GM19193 (cell line): ENCODE results near the gene MTLN.

Experiments used
- POLR2A ChIP-seq: IDR thresholded peaks from 4 replicates; pipeline ENCODE4 v1.6.1; 2011; ENCODE audit not compliant: insufficient read depth, insufficient read length; ENCODE audit errors: extremely low read depth

The MTLN gene, protein sequence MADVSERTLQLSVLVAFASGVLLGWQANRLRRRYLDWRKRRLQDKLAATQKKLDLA

DNA sequence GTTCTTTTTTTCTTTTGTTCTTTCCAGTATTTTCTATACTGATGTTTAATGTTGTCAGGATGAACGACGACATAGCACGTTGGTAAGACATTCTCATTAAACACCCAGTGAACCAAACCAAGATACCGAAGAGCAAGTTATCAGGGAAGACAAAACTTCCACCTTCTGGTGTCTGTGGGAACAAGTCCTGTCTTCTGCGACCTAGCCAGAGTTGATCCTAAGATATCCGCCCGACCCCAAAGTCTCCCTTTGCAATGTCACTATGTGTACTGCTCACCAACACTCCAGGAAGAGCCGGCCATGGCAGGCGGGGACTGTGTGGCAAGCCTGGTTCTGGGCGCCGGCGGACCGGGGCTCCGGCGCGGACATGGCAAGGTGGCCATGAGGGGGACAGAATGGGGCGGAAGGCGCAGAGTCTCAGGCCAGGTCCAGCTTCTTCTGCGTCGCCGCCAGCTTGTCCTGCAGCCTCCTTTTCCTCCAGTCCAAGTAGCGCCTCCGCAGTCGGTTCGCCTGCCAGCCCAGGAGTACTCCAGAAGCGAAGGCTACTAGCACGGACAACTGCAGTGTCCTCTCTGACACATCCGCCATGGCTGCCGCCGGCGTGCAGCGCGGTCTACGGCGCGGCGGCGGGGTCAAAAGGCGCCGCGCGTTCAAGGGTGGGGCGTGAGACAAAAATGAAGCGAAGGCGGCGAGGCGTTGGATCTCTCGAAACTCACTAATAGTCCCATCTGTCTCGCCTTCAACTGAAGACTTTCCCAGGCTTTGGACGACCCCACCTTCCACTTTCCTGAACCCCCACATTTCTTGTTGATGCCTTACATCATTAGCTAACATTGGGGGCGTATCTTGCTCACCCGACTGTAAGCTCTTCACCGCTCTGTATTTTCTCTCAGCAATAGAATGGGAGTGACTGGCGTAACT lies at the start of gene MTLN:
Gene MTLN (minus strand): TSS at position 610 of the 921 bp plus-strand sequence. CDS start 22 bp downstream, at position 588.
- peak; percentile 90 for TF ChIP-seq POLR2A

DNA sequence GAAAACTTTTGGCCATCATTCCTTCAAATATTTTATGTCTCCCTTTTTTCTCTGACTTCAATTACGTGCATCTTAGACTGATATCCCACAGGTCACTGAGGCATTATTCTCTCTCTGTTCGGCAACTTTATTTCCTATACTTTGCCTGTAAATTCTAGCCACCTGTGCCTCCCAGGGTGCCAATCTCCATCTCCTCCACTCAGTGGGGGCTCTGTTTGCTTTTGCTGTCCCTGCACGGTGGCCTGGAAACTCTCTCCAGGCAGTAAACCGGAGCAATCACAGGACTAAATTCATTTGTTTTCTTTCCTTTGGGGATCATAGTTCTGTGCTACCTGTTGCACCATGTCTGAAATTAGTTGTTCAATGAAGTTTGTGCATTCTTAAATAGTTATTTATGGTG lies 9.6 kb upstream of the MTLN start:
- no peak for TF ChIP-seq POLR2A

DNA sequence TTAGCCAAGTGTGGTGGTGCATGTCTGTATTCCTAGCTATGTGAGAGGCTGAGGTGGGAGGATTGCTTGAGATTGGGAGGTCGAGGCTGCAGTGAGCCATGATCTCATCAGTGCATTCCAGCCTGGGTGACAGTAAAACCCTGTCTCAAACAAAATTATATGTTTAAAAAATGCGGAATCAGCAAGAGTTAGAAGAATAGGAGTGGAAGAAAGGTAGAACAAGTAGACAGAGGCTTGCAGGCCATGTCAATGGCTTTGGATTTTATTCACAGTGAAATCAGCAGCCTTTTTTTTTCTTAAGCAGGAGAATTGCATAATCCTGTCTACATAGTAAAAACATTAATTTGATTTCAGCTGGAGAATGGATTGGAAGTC lies 7.8 kb upstream of the MTLN start:
- no peak for TF ChIP-seq POLR2A

DNA sequence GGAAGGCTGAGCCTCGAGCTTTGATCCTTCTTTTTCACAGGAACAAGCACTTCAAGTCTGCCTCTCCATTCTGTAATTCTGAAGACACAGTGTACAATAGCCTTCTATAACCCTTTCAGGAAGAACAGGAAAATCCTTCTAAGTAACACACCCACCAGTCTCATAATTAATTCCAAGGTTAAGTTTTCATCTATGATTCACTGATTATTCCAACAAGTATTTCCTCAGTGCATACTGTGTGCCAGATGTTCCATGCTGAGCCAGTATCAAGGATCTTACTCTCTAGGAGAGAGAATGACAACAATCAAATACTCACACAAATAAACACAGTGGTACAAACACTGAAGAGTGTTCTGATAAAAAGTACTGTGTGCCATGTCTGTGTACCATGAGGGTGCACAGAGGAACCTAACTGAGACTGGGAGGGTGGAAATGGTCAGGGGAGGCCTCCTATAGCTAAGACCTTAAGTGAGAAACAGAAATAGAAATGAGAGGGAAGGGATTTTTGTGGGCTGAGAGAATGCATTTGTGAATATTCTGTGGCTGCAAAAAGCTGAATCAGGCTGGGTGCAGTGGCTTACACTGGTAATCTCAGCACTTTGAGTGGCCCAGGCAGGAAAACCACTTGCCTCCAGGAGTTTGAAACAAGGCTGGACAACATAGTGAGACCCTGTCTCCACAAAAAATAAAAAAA lies 7.3 kb upstream of the MTLN start:
- TF ChIP-seq POLR2A, result no peak

DNA sequence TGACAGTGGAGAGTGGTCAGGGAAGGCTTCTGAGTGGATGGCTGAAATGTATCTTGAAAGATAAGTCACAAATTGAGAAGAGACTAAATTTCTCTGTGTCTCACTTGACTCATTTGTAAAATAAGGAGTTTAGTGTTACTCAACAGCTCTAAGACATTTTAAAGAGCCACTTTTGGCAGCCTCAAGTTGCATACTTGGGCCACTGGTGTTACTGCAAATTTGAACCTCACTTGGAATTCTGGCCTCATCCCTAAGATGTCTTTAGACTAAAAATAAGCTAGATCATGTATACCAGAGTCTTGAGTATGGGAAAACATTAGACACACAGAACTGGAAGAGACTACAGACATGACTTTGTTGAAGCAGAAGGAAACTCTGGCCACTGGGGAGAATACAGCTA lies 4.5 kb upstream of the MTLN start:
- TF ChIP-seq POLR2A, result no peak

DNA sequence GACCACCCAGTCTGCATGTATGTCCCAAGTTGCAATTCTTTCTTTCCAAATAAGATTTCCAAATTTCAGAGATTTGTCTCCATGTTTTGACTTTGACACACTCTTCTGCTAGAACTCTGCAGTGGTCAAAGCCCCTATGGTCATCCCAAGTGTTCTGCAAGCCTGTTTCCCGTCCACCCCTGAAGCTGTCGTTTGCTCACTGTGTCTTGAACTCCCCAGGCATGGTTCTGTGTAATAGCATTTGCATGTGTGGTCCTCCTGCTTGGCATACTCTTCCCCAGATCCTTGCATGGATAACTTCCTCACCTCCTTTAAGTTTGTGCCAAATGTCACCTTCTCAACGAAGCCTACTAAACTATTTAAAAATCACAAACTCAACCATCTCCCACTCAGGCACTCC lies 3.9 kb upstream of the MTLN start:
- TF ChIP-seq POLR2A, result no peak

DNA sequence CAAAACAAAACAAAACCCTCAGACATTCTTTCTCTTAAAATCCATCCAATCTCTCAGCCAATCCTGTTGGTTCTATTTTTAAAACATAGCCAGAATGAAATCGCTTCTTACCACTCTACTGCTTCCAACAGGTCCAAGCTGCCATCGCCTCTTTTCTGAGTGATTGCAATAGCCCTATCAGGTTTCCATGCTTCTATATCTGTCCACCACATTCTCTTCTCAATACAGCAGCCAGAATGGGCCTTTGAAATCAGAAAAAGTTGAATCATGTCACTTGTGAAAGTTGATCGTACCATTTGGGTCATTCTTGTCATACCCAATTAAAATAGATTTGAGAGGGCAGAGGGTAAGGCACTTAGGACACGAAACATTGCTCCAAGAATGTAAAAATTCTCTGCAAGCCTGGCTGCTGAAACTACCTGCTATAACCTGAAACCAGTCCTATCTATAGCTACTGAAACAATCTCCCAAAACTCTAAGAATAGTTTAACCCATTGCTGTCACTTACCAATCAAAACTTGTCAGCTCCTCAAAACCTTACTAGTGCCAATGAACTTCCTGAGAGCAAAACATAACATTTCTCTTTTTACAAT lies 3.3 kb upstream of the MTLN start:
- TF ChIP-seq POLR2A, result no peak

DNA sequence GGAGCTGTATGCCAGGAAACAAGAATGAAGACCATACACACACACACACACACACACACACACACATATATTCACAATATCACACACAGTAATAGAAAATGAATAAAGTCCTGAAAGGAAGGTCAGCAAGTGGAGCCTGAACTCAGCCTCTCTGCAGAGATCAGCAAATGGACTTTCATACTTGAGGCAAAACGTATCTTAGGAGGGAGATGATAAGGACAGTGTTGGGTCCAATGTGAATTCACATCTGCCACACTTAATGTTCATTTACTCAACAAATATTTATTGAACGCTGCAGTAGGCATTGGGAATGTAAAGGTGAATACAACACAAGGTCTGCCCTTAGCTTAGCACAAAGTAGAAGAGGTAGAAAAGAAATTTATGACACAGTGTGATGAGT lies 2.7 kb upstream of the MTLN start:
- TF ChIP-seq POLR2A, result no peak

DNA sequence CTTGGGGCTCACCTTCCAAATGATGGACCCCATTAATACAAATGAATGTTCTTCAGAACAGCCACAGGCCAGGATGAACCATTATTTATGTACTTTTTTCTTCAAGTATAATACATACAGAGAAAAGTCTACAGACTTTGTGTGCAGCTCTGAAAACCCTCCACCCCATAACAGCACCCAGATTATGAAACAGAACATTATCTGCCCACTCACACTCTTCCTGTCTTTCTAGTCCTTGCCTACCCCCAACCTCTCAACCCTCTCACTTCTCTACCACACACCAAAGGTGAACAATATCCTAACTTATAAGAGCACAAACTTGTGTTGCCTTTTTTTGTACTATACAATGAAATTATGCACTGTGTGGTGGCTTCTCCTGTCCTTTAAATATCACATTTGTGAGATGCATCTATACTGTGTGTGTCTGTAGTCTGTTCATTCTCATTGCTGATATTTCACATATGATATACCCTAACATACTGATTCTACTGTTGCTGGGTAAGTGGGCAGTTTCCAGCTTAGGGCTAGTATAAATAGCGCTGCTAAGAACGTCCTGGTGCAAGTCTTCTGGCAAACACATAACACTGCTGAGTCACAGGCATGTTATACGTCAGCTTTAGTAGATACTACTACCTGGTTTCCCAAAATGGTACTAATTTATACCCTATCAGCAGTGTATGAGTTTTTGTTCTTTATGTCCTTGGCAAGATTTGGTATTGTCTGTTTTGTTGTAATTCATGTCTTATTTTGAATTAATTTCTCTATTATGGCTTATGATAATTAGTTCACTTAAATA lies 6.5 kb downstream of the MTLN start:
- TF ChIP-seq POLR2A, result no peak

DNA sequence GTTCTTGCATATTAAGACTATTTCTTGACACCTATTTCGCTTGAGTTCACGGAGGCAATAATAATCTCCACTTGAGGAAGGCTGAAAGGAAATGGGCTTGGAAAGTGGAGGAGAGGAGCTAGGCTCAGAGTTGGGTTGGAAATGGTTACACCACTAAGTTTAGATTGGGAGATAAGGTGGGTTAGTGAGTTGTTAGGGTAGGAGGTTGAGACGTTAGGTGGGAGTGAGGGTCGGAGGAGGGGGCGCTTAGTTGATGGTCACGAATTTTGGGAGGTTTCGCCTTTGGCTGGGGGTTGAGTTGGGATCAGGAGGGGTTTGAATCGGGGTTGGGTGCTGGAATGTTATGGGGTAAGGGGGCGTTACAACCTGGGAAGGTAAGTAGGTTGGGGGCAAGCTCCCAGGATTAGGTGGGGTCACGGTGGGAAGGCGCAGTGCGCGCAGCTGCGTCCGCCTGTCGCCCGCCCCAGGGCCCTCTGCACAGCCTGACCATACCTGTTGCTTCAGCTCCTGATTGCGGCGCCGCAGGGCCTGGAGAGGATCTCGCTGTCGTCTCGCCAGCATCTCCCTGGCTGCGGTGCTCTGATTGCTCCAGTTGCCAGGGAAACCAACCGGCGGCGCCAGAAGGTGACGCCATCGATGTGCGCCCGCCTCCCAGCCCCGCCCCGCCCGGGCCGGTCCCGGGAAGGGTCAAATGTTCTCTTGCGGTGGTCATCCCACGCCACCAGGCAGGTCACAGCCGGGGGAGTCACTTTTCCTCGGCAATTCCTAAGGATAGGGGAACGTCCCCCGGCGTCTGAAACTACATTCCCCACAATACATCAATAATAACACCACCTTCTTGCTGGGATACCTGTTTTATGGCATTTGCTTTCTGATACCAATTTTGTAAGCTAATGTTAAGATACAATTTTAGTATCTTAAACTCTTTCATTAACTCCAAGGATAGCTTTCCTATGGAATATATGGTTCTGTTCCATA lies 7.7 kb downstream of the MTLN start, which contains the start of gene NPHP1:
Gene NPHP1 (minus strand): TSS at position 606 of the 978 bp plus-strand sequence. CDS start 45 bp downstream, at position 561.
- TF ChIP-seq POLR2A, result peak; percentile 81

DNA sequence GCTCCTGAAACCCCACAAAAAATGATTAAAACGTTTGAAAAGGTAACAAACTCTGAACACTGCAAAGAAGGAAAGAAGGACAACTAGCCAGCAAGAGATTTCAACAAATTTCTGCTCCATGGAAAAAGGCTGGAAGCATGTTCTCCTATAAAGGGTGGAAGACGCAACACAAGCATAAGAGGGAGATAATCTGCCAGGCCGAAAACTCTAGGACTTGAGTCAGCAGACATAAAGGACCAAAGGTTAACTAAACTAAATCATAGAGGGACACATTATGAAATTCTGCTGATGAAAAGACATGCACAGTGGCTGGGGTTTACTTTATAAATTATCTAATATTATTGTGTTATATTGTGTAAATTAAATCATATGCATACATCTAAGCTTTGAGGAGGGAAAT lies 14.3 kb downstream of the MTLN start:
- no peak for TF ChIP-seq POLR2A

DNA sequence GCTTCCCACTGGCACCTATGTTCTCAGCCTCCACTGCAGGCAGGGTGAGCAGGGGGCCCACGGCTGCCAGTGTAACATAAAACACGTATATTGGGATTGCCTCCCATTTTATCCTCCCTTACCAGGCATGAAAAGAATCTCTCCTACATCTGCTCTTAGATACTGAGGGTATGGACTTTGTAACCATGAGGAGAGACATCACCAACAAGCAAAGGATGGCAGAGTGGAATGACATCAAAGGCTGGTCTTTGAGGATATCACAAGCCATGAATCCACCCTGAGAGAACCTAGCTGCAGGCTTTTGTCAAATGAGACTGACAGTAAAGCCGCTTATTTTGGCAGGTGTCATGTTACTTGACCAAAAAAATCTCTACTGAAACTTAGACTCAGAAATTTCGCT lies 14.9 kb downstream of the MTLN start:
- TF ChIP-seq POLR2A, result no peak

DNA sequence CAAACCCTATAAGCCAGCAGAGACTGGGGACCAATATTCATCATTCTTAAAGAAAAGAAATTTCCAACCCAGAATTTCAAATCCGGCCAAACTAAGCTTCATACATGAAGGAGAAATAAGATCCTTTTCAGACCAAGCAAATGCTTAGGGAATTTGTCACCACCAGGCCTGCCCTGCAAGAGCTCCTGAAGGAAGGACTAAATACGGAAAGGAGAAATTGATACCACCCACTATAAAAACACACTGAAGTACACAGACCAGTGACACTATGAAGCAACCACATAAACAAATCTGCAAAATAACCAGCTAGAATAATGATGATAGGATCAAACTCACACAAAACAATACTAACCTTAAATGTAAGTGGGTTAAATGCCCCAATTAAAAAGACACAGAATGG lies 29.9 kb downstream of the MTLN start:
- TF ChIP-seq POLR2A, result no peak

DNA sequence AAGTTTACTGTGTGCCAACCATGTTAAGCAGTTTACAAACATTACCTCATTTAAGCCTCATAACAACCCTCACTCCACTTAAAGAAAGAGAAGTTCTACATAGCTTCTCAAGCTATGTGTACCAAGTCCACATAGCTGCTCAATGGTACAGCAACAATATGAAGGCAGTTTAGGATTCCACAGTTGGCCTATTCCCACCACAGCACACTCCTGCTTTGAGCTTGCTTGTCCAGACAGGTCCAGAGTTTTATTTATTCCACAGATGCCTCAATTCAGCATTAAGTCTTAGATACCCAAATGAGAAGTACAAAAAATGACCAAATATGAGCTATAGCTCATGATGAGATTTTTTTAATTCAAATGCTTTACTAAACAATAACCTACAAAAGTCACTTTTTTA lies 32.3 kb downstream of the MTLN start:
- TF ChIP-seq POLR2A, result no peak

DNA sequence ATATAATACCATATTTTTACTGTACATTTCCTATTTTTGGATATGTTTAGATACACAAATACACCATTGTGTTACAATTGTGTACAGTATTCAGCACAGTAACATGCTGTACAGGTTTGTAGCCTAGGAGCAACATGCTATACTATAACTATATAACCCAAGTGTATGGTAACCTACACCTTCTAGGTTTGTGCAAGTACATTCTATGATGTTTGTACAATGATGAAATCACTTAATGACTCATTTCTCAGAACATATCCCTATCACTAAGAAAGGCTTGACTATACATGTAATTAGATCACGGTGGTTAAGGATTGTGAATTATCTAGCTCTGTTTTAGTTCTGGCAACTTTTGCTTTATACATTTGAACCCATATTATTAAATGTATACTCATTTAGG lies 38.8 kb downstream of the MTLN start:
- no peak for TF ChIP-seq POLR2A
